Measurements from ENCODE around the gene DCUN1D3.

The DCUN1D3 gene

GRCh38 chr16:20854963-20855362 lies 45.2 kb downstream of the DCUN1D3 start:
- TF ChIP-seq CTCF (conservative IDR thresholded peaks at IDR 0.05): no peak
- no peak overlapping the region for H3K27ac ChIP-seq

- no peak overlapping the region for H3K27ac ChIP-seq
- TF ChIP-seq CTCF (conservative IDR thresholded peaks at IDR 0.05): no peak
These were observed 46.1 kb downstream of the DCUN1D3 start for GRCh38 chr16:20853981-20854620.

GRCh38 chr16:20853143-20853542 lies 47.0 kb downstream of the DCUN1D3 start:
- no peak overlapping the region for H3K27ac ChIP-seq
- TF ChIP-seq CTCF (conservative IDR thresholded peaks at IDR 0.05): no peak

- TF ChIP-seq CTCF (conservative IDR thresholded peaks at IDR 0.05): no peak
- no peak overlapping the region for H3K27ac ChIP-seq
These were observed 48.6 kb downstream of the DCUN1D3 start for GRCh38 chr16:20851601-20852000.

GRCh38 chr16:20850981-20851380 lies 49.2 kb downstream of the DCUN1D3 start:
- H3K27ac ChIP-seq: no peak overlapping the region

GRCh38 chr16:20849589-20850390 lies 50.4 kb downstream of the DCUN1D3 start:
- TF ChIP-seq CTCF (conservative IDR thresholded peaks at IDR 0.05): peak; percentile 87
- no peak overlapping the region for H3K27ac ChIP-seq

More at GRCh38 chr16:20850981-20851380, 49.2 kb downstream of the DCUN1D3 start:
- TF ChIP-seq CTCF (conservative IDR thresholded peaks at IDR 0.05): no peak

- no peak overlapping the region for H3K27ac ChIP-seq
- no peak for TF ChIP-seq CTCF (conservative IDR thresholded peaks at IDR 0.05)
These were observed 52.6 kb downstream of the DCUN1D3 start for GRCh38 chr16:20847550-20847949.

All from VCaP (cell line).